PC-3 (cell line): ENCODE measurements around the gene GPRIN1.

Experiments used
- EZH2 ChIP-seq: fragments of 300-600 bp; sonication (generic); IDR thresholded peaks from one replicate; pipeline ENCODE4 v1.6.1; 2017; ENCODE audit warnings: antibody characterized with exemption, mild to moderate bottlenecking, low read length; ENCODE audit not compliant: unreplicated experiment
- EZH2phosphoT487 ChIP-seq: fragments of 300-600 bp; sonication (generic); IDR thresholded peaks from 2 replicates; pipeline ENCODE4 v1.6.1; 2018; ENCODE audit warnings: mild to moderate bottlenecking, antibody characterized with exemption, low read length, borderline replicate concordance
- TF ChIP-seq, protein P1 (sequence below): fragments of 300-600 bp; sonication (generic); conservative IDR thresholded peaks from 2 replicates; pipeline ENCODE4 v1.5.1; 2017; ENCODE audit warnings: antibody characterized with exemption, low read depth, mild to moderate bottlenecking, low read length

DNA sequence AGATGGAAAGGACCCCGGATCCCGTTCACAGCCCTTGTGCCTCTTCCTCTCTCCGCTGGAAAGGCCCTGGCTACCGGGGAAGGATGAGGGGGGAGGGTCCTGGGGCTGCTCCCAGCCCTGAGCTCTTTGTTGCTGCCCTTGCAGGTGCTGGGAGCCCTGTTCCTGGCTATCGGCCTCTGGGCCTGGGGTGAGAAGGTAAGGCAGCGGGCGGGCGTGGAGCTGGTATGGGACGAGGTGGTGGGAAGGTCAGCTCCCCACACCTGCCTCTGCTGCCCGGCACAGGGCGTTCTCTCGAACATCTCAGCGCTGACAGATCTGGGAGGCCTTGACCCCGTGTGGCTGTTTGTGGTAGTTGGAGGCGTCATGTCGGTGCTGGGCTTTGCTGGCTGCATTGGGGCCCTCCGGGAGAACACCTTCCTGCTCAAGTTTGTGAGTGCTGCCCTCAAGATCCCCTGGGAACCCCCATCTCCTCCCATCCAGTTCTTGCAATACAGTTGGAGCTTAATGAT is 41.6 kb upstream of the GPRIN1 start:
- no peak for TF ChIP-seq EZH2phosphoT487
- TF ChIP-seq, protein P1, sequence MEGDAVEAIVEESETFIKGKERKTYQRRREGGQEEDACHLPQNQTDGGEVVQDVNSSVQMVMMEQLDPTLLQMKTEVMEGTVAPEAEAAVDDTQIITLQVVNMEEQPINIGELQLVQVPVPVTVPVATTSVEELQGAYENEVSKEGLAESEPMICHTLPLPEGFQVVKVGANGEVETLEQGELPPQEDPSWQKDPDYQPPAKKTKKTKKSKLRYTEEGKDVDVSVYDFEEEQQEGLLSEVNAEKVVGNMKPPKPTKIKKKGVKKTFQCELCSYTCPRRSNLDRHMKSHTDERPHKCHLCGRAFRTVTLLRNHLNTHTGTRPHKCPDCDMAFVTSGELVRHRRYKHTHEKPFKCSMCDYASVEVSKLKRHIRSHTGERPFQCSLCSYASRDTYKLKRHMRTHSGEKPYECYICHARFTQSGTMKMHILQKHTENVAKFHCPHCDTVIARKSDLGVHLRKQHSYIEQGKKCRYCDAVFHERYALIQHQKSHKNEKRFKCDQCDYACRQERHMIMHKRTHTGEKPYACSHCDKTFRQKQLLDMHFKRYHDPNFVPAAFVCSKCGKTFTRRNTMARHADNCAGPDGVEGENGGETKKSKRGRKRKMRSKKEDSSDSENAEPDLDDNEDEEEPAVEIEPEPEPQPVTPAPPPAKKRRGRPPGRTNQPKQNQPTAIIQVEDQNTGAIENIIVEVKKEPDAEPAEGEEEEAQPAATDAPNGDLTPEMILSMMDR: no peak
- TF ChIP-seq EZH2: no peak
